HG03135 (cell line): ENCODE data around the gene GLP1R.
A peak's percentile ranks its signal among the peaks of the same experiment; 100 is the strongest.

Experiments used
- ATAC-seq: cut with Tn5 transposase; IDR thresholded peaks from one replicate; pipeline ENCODE4 v1.9.1; 2021; ENCODE audit warnings: mild to moderate bottlenecking, moderate library complexity; ENCODE audit not compliant: unreplicated experiment

The GLP1R gene

GRCh38 chr6:39085129-39085797 is 36.7 kb downstream of the GLP1R start:
- no peak for ATAC-seq

- no peak for ATAC-seq
Observed at GRCh38 chr6:39086294-39086693, 37.7 kb downstream of the GLP1R start.

GRCh38 chr6:39086711-39087110 is 38.1 kb downstream of the GLP1R start:
- no peak for ATAC-seq

DNA sequence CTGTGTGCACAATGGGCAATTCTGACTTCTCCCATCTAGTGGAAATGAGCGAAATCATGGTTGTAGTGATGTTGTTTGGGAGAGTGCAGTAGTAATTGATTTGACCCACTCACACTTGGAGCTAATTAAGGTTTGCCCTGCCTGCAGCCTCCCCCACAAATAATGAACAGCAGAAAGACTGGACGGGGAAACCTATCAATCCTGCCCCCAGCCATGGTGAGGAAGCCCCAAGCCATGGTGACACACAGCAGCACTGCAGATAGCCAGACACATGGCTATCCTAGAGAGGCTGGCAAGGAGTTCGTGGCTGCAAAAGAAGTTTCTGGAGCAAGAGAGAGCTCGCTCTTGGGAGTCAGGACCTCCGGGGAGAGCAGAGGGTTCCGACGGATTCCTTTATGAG is 38.6 kb downstream of the GLP1R start:
- no peak for ATAC-seq

DNA sequence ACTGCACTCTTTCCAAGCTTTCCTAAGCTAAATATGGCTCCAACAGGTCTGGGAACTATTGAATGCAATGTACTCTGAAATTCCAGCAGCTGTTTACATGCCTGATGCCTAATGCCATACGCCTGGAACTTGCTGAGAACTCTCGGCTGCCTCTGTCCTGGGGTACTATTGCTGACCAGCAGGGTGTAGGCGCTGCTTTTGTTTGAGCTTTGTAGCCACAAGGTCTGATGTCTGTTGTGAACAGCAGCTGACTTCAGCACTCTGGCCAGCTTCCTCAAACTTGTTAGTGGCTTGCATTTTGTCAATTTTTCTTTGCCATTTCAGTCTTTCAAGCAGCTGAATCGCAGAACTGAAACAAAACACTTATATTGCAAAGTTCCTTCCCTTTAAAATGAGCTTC is 39.8 kb downstream of the GLP1R start:
- ATAC-seq: no peak

DNA sequence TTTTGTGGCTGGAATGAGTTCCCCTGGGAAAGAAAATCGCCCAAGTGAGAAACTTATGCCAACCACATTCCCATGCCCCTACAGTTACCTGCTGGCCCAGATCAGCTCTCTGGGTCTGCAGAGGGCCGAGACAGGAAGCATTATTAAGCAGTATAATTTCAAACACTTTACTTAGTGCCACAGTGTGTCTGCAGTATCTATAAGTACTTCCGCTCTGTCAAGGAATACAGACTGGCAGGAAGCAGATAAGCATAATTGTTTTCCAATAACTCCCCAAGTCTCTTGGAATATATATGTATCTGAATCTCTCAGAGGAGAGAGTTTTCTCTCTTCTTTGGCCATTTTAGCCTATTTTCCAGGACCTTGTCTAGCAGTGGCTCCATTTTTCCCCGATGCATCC is 41.5 kb downstream of the GLP1R start:
- no peak for ATAC-seq

GRCh38 chr6:39091220-39091619 is 42.6 kb downstream of the GLP1R start:
- ATAC-seq: no peak

GRCh38 chr6:39092124-39092523 is 43.5 kb downstream of the GLP1R start:
- ATAC-seq: no peak

GRCh38 chr6:39093149-39093708 is 44.6 kb downstream of the GLP1R start:
- no peak for ATAC-seq

- ATAC-seq: no peak
Observed at GRCh38 chr6:39095578-39095977, 47.0 kb downstream of the GLP1R start.

- ATAC-seq: no peak
Observed at GRCh38 chr6:39100358-39100757, 51.8 kb downstream of the GLP1R start.

DNA sequence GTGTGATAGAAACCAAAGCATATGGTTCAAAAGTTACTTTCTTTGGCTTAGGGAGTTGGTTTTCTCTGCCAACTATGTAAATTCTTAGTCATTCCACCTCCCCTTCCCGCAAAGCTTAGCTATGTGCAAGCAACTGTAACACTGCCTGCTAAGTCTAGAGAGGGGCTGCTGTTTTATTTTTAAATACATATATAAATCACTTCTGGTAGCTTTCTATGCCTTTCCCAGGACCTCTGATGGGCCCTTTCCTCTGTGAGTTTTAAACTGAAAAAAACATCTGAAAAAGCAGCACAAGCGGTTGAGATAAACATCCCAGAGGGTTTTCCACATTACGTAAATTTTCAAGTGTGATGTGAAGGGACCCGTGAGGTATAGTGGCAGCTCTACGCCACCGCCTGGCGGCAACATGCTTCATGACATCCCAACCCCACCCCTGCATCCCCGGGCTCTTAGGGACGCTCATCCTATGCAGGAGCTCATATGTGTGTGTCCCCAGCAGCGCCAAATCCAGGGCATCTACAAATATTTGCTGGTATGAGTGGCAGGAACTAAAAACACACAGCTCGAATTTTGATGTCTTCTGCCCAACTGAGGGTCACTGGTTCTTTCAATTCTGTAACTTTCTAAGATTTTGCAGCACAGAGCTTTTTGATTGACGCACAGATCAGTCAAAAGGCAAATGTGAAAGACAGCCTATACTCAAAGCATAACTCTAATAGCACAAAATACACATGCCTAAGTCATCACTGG is 53.7 kb downstream of the GLP1R start:
- ATAC-seq: no peak

GRCh38 chr6:39102821-39103136 is 54.2 kb downstream of the GLP1R start:
- no peak for ATAC-seq

- ATAC-seq: no peak
Observed at GRCh38 chr6:39104528-39104927, 55.9 kb downstream of the GLP1R start.

- no peak for ATAC-seq
Observed at GRCh38 chr6:39107034-39107433, 58.5 kb downstream of the GLP1R start.

DNA sequence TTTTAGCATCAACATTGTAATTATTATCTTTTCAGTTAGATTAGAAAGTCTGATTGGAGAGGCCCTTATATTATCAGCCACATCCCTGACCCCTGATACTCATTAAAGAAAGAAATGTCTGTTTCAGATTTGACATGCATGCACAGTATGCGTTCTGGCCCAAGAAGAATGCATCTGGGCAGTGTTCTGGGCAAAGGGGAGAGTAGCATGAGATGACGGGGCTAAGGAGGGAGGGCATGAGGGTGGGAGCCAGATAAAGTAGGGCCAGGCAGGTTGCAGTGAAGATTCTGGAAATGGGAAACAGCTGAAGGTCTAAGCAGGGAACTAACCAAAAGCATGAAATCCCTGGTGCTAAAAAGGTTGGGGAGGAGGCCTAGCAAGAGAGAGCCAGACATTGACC is 59.1 kb downstream of the GLP1R start:
- no peak for ATAC-seq

- no peak for ATAC-seq
Observed at GRCh38 chr6:39108041-39108839, 59.7 kb downstream of the GLP1R start.

GRCh38 chr6:39111280-39111679 is 62.7 kb downstream of the GLP1R start:
- ATAC-seq: no peak

- ATAC-seq: no peak
Observed at GRCh38 chr6:39113788-39114187, 65.2 kb downstream of the GLP1R start.

- ATAC-seq: peak; percentile 19
Observed at GRCh38 chr6:39114388-39114703, 65.8 kb downstream of the GLP1R start.

GRCh38 chr6:39114704-39115599 is 66.4 kb downstream of the GLP1R start, which contains the start of gene SAYSD1:
Gene SAYSD1, minus strand, starts transcription at chr6:39115186. Its CDS starts 97 bp downstream, at chr6:39115089.
- ATAC-seq: peak; percentile 92
